Spleen (tissue), 7 donors: ENCODE results near the gene SPTBN1.

ENCODE experiments used
- CTCF ChIP-seq, 11 experiments: fragments of 200-600 bp in 7 of 11; fragments of 450-650 bp in 4 of 11; sonication (generic) in 4 of 11; IDR thresholded peaks in 8 of 11; conservative IDR thresholded peaks in 3 of 11; 1 replicate in 7 of 11; 2 replicates in 4 of 11; pipeline versions ENCODE4 v1.4.0 to v1.8.0; 2016 to 2021; ENCODE audit warnings: antibody characterized with exemption in 11 of 11, inconsistent platforms in 4 of 11, mild to moderate bottlenecking in 1 of 11
- POLR2A ChIP-seq, 3 donors: fragments of 450-650 bp; IDR thresholded peaks; one replicate each; pipeline ENCODE4 v1.5.1; 2017; ENCODE audit warnings: antibody characterized with exemption in 3 of 3, mild to moderate bottlenecking in 1 of 3
- POLR2AphosphoS5 ChIP-seq, 3 donors: sonication (generic); formaldehyde crosslinking; IDR thresholded peaks; one replicate each; pipeline ENCODE4 v1.5.1; 2017; ENCODE audit warnings: antibody characterized with exemption in 3 of 3
- donor health status: DM: no; HTN: no; CAD: no; lungs with moderate emphysema.
- donor health status: DM: no; HTN: no; CAD: no.
- donor health status: DM: no; HTN: no; CAD: no.

DNA sequence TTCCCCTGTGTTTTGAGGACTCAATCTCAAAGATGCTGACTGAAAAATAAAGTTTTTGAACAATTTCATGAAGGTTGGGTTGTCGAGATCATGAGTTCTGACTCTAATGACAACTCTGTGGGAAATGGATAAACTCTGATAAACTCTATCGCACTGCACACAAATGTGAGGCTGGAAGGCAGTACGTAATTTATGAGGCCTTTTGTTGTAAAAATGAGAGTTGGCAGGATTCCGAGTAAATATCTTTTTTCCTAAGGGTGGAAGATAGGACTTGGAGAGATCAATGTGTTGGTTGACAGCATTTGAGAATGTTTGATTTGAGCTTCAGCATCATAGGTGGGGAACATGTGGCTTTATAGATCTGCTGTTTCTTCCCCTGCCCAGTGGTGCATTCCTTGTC, 90.4 kb downstream of the SPTBN1 start:
- no peak for TF ChIP-seq CTCF (IDR thresholded peaks at IDR 0.05 in 8 of 11, conservative IDR thresholded peaks at IDR 0.05 in 3 of 11)
- TF ChIP-seq POLR2A (IDR thresholded peaks at IDR 0.05), result no peak
- no peak for TF ChIP-seq POLR2AphosphoS5 (IDR thresholded peaks at IDR 0.05)
